Endothelial cell of umbilical vein (primary cell): ENCODE data around the gene CFAP20. TPM values are rescaled to one million over a fixed set of nuclear protein-coding genes. Genes with fewer than 3 reads are reported as not detected.

Experiments used
- BruUV-seq: library from RNA; stranded (reverse); fragments of 400-500 nt; replicated peaks from 2 replicates; lab custom pipeline; 2021; lab: Mats Ljungman, UMichigan
- CTCF ChIA-PET: fragments of 300-600, 350-600 bp; sonication (Branson Sonifier 250); formaldehyde crosslinking; loops from one replicate; lab custom pipeline; 2021; ENCODE audit warnings: antibody characterized with exemption, inconsistent platforms; lab: Charles Lee
- POLR2A ChIA-PET: fragments of 300-600, 350-600 bp; sonication (Branson Sonifier 250); formaldehyde crosslinking; loops from one replicate; lab custom pipeline; 2021; ENCODE audit warnings: antibody characterized with exemption, inconsistent platforms; lab: Charles Lee
- DNase-seq: peaks from one replicate; pipeline ENCODE4 v3.0.0-alpha.2; 2011; ENCODE audit warnings: low read depth, low spot score
- FAIRE-seq: peaks from 2 replicates; lab custom pipeline; 2011; peaks lifted over from hg19 to GRCh38; lab: Jason Lieb, UNC
- H2AFZ ChIP-seq: 2 replicates; pipeline ENCODE4 v1.6.0; 2012; ENCODE audit warnings: low read depth, low read length, control low read depth, inconsistent platforms
- H3K27ac ChIP-seq: 2 replicates; pipeline ENCODE4 v1.5.1; 2011; ENCODE audit warnings: low read depth, mild to moderate bottlenecking, control low read depth, low read length, moderate library complexity; ENCODE audit not compliant: insufficient read depth
- H3K27me3 ChIP-seq, 2 experiments: 2 replicates each; pipeline versions ENCODE4 v1.6.0 to v1.6.1; 2011; ENCODE audit warnings: low read length in 2 of 2, mixed read lengths in 1 of 2; ENCODE audit not compliant: control insufficient read depth in 2 of 2, insufficient read depth in 2 of 2
- H3K36me3 ChIP-seq, 2 experiments: 2 replicates in 1 of 2; 3 replicates in 1 of 2; pipeline ENCODE4 v1.5.1; 2011; ENCODE audit warnings: low read length in 2 of 2, mild to moderate bottlenecking in 1 of 2, moderate library complexity in 1 of 2; ENCODE audit not compliant: control insufficient read depth in 2 of 2, insufficient read depth in 2 of 2; ENCODE audit errors: extremely low read depth in 1 of 2
- H3K4me1 ChIP-seq: 3 replicates; pipeline ENCODE4 v1.5.1; 2011; ENCODE audit warnings: mild to moderate bottlenecking, low read length; ENCODE audit not compliant: control insufficient read depth, insufficient read depth; ENCODE audit errors: extremely low read depth
- H3K4me2 ChIP-seq: 2 replicates; pipeline ENCODE4 v1.6.1; 2011; ENCODE audit warnings: low read length, control low read depth, mixed read lengths; ENCODE audit not compliant: insufficient read depth
- H3K4me3 ChIP-seq, 3 experiments: fragments of 200-600 bp in 1 of 3; sonication (generic), shearing (Covaris generic) in 1 of 3; replicated peaks in 1 of 3; 2 replicates each; pipeline ENCODE4 v1.5.1; 2011 to 2016; ENCODE audit warnings: control low read depth in 3 of 3, low read length in 3 of 3, mild to moderate bottlenecking in 2 of 3, inconsistent platforms in 1 of 3, low read depth in 1 of 3, moderate library complexity in 1 of 3; ENCODE audit not compliant: insufficient read depth in 1 of 3
- H3K79me2 ChIP-seq: 2 replicates; pipeline ENCODE4 v1.6.0; 2012; ENCODE audit warnings: low read length, inconsistent platforms; ENCODE audit not compliant: control insufficient read depth, insufficient read depth
- H3K9ac ChIP-seq: replicated peaks from 2 replicates; pipeline ENCODE3; 2011; ENCODE audit warnings: low read length, control low read depth; ENCODE audit not compliant: insufficient read depth; ENCODE audit errors: extremely low read depth
- H3K9me1 ChIP-seq: replicated peaks from 3 replicates; pipeline ENCODE4 v1.6.0; 2011; ENCODE audit warnings: mild to moderate bottlenecking, low read length; ENCODE audit not compliant: control insufficient read depth, insufficient read depth; ENCODE audit errors: extremely low read depth
- H3K9me3 ChIP-seq: replicated peaks from 2 replicates; pipeline ENCODE4 v1.5.1; 2012; ENCODE audit warnings: low read length, inconsistent platforms; ENCODE audit not compliant: control insufficient read depth, insufficient read depth
- H4K20me1 ChIP-seq: replicated peaks from 2 replicates; pipeline ENCODE3; 2011; ENCODE audit warnings: mild to moderate bottlenecking, low read length; ENCODE audit not compliant: control insufficient read depth, insufficient read depth; ENCODE audit errors: extremely low read depth
- EZH2 ChIP-seq: IDR thresholded peaks from 2 replicates; pipeline ENCODE4 v1.6.1; 2012; ENCODE audit warnings: borderline replicate concordance, low read depth, mild to moderate bottlenecking, moderate library complexity, low read length, inconsistent platforms; ENCODE audit not compliant: severe bottlenecking
- FOS ChIP-seq: IDR thresholded peaks from 2 replicates; pipeline ENCODE4 v1.6.1; 2011; ENCODE audit warnings: mild to moderate bottlenecking, low read length, moderate library complexity, borderline replicate concordance; ENCODE audit not compliant: insufficient read depth
- GATA2 ChIP-seq: IDR thresholded peaks from 2 replicates; pipeline ENCODE4 v1.7.0; 2011; ENCODE audit warnings: low read depth, mild to moderate bottlenecking, moderate library complexity, mixed read lengths, low read length; ENCODE audit not compliant: insufficient read length, insufficient read depth
- JUN ChIP-seq: IDR thresholded peaks from 2 replicates; pipeline ENCODE4 v1.6.1; 2011; ENCODE audit warnings: borderline replicate concordance, low read depth; ENCODE audit not compliant: insufficient read length, insufficient read depth
- MAX ChIP-seq: IDR thresholded peaks from 2 replicates; pipeline ENCODE4 v1.6.1; 2011; ENCODE audit not compliant: insufficient read depth, insufficient read length
- MYC ChIP-seq: IDR thresholded peaks from one replicate; pipeline ENCODE4 v1.6.1; 2011; ENCODE audit warnings: mild to moderate bottlenecking, low read depth, low read length
- POLR2A ChIP-seq: IDR thresholded peaks from 2 replicates; pipeline ENCODE4 v1.6.1; 2012; ENCODE audit warnings: low read depth, mild to moderate bottlenecking, control low read depth, low read length
- POLR2AphosphoS5 ChIP-seq: IDR thresholded peaks from 2 replicates; pipeline ENCODE4 v1.6.1; 2012; ENCODE audit warnings: low read depth, mild to moderate bottlenecking, control low read depth, low read length, moderate library complexity; ENCODE audit not compliant: insufficient read depth
- dilution Hi-C: fragments of 300-500 bp; cut with MboI; formaldehyde crosslinking; loops from one replicate; pipeline ENCODE4 v1.15.0; 2019; ENCODE audit warnings: low sequenced_read_pairs; ENCODE audit not compliant: extremely low pct_ligation_motif_present
- intact Hi-C: fragments of 100-400 bp; cut with micrococcal nuclease; formaldehyde crosslinking; loops from one replicate; pipeline ENCODE4 v1.10.0; 2022
- polyA plus RNA-seq, 4 experiments: library from polyadenylated mRNA; depleted of rRNA in 3 of 4; stranded (reverse) in 3 of 4; unstranded in 1 of 4; fragments of >200 nt; gene quantifications; 2 replicates each; pipeline versions ENCODE4 v1.2.1 to v1.2.3, GENCODE V29; 2011 to 2012; ENCODE audit warnings: missing spikeins in 1 of 4
- total RNA-seq: library from RNA; stranded (reverse); gene quantifications from 2 replicates; pipeline ENCODE4 v1.2.3, GENCODE V29; 2021
- TF ChIP-seq, protein P1 (sequence below), 2 donors: IDR thresholded peaks; 1 replicate in 1 of 2; 2 replicates in 1 of 2; pipeline ENCODE4 v1.5.1; 2011; ENCODE audit warnings: low read length in 2 of 2, mild to moderate bottlenecking in 2 of 2, moderate library complexity in 2 of 2, control low read depth in 1 of 2, inconsistent platforms in 1 of 2, low read depth in 1 of 2; ENCODE audit not compliant: insufficient read depth in 1 of 2; ENCODE audit errors: extremely low read depth in 1 of 2

Gene CFAP20
- total and polyA plus RNA-seq, 2 donors (not counting 3 experiments of a cell fraction or from before 2014, with no cell fraction given): 44.7 to 70.9 TPM

DNA sequence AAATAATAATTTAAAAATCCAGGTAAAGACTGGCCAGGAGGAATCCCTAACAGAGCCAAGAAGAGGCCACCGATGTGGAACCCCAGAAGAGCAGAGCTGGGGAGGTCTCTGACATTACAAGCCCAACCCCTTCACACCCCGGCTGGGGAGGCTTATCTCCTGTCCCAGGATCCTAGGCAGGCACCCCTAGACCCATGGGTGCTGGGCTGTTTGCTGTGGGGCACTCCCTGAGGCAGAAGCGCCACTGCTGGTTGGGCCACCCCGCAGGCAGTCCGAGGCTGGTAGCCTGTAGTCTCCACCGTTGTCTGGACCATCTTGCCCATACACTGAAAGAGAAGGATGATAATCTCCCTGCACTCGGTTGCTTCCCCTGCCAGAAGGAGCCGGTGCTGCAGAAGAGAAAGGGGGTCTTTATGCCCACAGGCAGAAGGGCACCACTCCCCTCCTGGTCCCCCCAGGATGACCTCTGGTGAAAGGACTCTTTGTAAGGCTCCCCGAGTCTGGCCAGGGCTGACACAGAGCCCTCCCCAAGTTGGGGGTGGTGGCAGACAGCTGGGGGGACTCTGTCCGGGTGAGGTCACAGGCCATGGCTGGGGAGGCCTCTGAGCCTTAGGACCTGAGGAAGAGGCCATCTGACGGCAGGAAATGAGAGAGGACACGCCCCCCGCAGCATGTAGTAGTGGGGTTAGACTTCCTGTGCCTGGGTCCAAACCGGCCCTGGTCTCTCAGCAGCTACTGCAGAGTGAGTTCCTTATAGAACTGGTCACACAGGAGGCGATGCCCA is 34.2 kb downstream of the CFAP20 start:
- no peak overlapping the region for H3K4me2 ChIP-seq
- FAIRE-seq: no peak
- H3K27me3 ChIP-seq: no peaks in the 10 kb centered on the region
- no peak overlapping the region for H3K9ac ChIP-seq
- H4K20me1 ChIP-seq: no peaks in the 10 kb centered on the region
- H3K4me3 ChIP-seq: no peak overlapping the region
- H3K9me3 ChIP-seq: no peaks in the 10 kb centered on the region
- no peaks in the 10 kb centered on the region for H3K4me1 ChIP-seq
- BruUV-seq: no TSS peak
- no peaks in the 10 kb centered on the region for H3K9me1 ChIP-seq
- H3K36me3 ChIP-seq: no peaks in the 10 kb centered on the region
- DNase-seq: no peak
- intact Hi-C loops: no loop called here
- TF ChIP-seq FOS (no peak), JUN (no peak), POLR2A (no peak), GATA2 (no peak), POLR2AphosphoS5 (no peak), MAX (no peak), MYC (no peak), EZH2 (no peak)
- TF ChIP-seq, protein P1, sequence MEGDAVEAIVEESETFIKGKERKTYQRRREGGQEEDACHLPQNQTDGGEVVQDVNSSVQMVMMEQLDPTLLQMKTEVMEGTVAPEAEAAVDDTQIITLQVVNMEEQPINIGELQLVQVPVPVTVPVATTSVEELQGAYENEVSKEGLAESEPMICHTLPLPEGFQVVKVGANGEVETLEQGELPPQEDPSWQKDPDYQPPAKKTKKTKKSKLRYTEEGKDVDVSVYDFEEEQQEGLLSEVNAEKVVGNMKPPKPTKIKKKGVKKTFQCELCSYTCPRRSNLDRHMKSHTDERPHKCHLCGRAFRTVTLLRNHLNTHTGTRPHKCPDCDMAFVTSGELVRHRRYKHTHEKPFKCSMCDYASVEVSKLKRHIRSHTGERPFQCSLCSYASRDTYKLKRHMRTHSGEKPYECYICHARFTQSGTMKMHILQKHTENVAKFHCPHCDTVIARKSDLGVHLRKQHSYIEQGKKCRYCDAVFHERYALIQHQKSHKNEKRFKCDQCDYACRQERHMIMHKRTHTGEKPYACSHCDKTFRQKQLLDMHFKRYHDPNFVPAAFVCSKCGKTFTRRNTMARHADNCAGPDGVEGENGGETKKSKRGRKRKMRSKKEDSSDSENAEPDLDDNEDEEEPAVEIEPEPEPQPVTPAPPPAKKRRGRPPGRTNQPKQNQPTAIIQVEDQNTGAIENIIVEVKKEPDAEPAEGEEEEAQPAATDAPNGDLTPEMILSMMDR (IDR thresholded peaks at IDR 0.05; ENCODE audit: extremely low read depth in 1 of 2, insufficient read depth in 1 of 2, low read depth in 1 of 2, low read length in 2 of 2): no peak
- no peak overlapping the region for H2AFZ ChIP-seq
- no peaks in the 10 kb centered on the region for H3K79me2 ChIP-seq
- no peak overlapping the region for H3K27ac ChIP-seq
- ChIA-PET POLR2A (no interaction called here), CTCF (no interaction called here)
- dilution Hi-C loops: no loop called here
